ENCODE results near the gene SPTBN1.

SPTBN1 gene

DNA sequence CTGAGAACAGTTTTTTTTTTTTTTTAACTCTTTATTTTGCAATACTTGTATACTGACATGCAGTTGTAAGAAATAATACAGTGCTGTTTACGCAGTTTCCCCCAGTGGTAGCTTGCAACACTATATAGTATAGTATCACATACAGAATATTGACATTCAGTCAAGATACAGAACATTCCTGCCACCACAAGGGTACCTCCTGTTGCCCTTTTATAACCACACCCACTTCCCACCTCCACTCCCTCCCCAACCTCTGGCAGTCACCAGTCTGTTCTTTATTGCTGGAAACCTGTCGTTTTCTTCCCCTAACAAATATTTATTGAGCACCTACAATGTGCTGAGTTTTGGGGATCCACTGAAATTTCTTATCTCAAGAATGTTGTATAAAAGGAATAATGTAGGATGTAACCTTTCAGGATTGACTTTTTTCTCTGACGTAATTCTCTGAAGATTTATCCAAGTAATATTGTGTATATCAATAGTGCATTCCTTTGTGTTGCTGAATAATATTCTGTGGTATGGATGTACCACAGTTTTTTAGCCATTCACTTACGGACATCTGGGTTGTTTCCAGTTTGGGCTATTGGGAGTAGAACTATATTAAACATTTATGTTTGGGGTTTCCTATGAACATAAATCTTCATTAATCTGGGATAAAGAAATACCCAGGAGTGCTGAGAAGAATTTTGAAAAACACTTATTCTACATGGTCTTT lies 215.9 kb downstream of the SPTBN1 start:
- Histone ChIP-seq H3K4me1 (no peaks in the 10 kb centered on the region), H3K27me3 (ENCODE audit: low read depth) (no peaks in the 10 kb centered on the region), H3K36me3 (replicated peaks) (peaks cover 22% of the 10 kb centered on the region), H3K4me3 (no peak overlapping the region), H3K9me3 (no peaks in the 10 kb centered on the region)
- DNase-seq (ENCODE audit: low spot score in 2 of 2), result no peak
- in situ Hi-C loops (cut with MboI; ENCODE audit: low sequenced_read_pairs), result loop anchor here (25.0 kb wide), 2 partner anchors 515 to 560 kb away; partner anchors contain the start of gene ACYP2

DNA sequence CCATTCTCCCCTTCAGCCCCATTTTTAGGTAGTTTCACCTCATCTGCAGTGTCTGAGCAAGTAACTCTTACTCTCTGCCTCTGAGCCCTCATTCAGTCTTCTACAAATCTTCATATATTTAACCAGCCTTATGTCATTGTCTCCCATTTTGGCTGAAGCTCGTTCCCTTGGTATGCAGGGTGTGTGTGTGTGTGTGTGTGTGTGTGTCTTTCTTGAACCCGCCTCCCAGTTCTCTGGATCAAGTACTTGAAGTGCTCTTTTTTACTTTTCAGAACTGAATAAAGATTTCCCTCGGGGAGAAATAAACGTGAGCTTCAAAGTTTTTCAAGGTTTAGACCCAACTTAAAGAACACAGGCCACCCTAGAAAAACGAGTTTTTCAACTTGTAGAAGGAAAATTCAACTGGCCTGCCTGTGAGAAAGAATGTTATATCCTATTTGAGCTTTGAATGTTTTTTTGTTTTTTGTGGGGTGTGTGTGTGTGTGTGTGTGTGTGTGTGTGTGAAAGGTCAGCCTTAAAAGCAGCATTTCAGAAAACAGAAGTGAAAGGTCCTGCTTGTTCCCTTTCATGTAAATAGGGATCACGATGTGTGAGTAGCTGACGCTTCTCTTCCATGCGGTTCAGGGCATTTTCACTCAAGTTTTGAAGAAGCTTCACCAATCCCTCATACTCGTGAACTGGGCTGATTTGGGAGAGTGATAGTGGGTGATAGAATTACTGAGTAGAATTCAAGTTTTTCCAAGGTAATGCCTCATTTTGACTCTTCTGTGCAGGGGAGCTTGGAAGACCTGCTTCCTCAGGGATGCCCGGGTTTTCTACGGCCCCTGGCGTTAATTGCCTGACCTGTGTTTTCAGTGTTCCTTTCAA lies 216.7 kb downstream of the SPTBN1 start:
- no peaks in the 10 kb centered on the region for H3K4me1 ChIP-seq
- in situ Hi-C loops (cut with MboI; ENCODE audit: low sequenced_read_pairs), result loop anchor here (25.0 kb wide), 2 partner anchors 514 to 561 kb away; partner anchors contain the start of gene ACYP2

DNA sequence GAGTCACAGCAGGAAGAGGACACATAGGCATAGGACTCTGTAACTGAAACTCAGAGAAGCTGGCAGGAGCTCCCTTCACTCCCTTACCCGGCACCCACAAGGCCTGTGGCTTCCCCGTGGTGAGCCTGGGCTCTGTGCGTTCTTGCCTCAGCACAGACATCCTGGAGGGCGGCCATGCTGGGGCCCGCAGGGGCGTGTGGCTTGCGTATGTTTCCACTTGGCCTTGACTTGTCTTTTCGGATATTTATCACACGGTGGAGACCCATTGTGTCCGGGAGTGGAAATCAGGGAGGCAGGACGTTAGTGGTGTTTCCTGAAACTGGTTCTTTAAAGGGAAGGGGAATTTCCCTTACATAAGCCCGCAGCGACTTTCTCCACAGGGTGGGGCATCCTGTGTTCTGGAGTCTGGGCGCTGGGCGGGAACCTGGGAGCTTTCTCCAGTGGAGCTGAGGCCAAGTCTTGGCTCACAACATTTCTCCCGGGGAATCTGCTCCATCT lies 217.4 kb downstream of the SPTBN1 start:
- Histone ChIP-seq H3K27me3 (ENCODE audit: low read depth) (no peaks in the 10 kb centered on the region), H3K4me3 (no peak overlapping the region), H3K36me3 (replicated peaks) (peaks cover 9% of the 10 kb centered on the region), H3K4me1 (no peaks in the 10 kb centered on the region), H3K9me3 (no peaks in the 10 kb centered on the region)
- DNase-seq (ENCODE audit: low spot score in 2 of 2), result no peak
- in situ Hi-C loops (cut with MboI; ENCODE audit: low sequenced_read_pairs), result loop anchor here (25.0 kb wide), 2 partner anchors 514 to 561 kb away; partner anchors contain the start of gene ACYP2

More for the DNA sequence above, 216.7 kb downstream of the SPTBN1 start:
- DNase-seq (ENCODE audit: low spot score in 2 of 2), result no peak
- Histone ChIP-seq H3K27me3 (ENCODE audit: low read depth) (no peaks in the 10 kb centered on the region), H3K36me3 (replicated peaks) (peaks cover 15% of the 10 kb centered on the region), H3K4me3 (no peak overlapping the region), H3K9me3 (no peaks in the 10 kb centered on the region)

DNA sequence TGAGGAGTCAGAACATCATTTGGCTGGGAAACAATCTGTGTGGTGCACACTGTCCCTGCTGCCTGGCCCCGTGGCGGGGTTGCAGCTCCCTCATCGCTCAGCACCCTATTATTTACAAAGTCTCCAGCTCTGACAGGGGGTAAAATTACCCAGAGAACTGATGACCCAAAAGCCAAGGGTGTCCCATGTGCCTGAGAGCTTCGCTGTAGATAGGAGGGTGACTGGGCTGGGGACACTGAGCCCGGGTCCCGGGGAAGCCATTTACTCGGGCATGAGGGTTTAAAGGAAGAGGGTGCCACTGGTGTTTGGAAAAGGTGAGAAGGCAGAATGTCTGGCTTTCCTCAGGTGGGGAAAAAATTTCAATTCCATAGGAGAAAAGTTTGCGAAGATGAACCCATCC lies 219.2 kb downstream of the SPTBN1 start:
- DNase-seq (ENCODE audit: low spot score in 2 of 2), result no peak
- no peaks in the 10 kb centered on the region for H3K27me3 ChIP-seq (ENCODE audit: low read depth)
- H3K4me1 ChIP-seq, result no peaks in the 10 kb centered on the region
- H3K4me3 ChIP-seq, result no peak overlapping the region
- no peaks in the 10 kb centered on the region for H3K36me3 ChIP-seq (replicated peaks)
- H3K9me3 ChIP-seq, result no peaks in the 10 kb centered on the region
- in situ Hi-C loops (cut with MboI; ENCODE audit: low sequenced_read_pairs), result no loop called here

DNA sequence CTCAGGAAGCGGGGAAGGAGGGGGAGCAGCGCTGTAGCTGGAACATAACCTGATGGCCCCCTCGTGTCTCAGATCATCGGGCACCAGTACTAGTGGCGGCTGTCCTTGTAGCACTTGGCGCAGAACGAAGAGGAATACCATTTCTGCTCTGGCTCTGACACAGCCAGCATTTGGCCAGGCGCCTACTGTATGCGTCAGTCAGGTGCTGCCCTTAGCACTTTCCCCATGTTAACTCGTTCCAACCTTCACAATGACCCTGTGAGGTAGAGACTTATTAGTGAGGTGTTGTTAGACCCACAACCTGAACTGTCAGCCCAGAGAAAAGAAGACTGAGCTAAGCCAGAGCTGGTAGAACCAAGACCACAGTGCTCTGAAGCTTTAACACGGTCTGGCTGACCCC lies 219.6 kb downstream of the SPTBN1 start:
- no peaks in the 10 kb centered on the region for H3K4me1 ChIP-seq
- no peaks in the 10 kb centered on the region for H3K36me3 ChIP-seq (replicated peaks)
- H3K27me3 ChIP-seq (ENCODE audit: low read depth), result no peaks in the 10 kb centered on the region
- H3K4me3 ChIP-seq, result no peak overlapping the region
- H3K9me3 ChIP-seq, result no peaks in the 10 kb centered on the region
- in situ Hi-C loops (cut with MboI; ENCODE audit: low sequenced_read_pairs), result no loop called here
- no peak for DNase-seq (ENCODE audit: low spot score in 2 of 2)

DNA sequence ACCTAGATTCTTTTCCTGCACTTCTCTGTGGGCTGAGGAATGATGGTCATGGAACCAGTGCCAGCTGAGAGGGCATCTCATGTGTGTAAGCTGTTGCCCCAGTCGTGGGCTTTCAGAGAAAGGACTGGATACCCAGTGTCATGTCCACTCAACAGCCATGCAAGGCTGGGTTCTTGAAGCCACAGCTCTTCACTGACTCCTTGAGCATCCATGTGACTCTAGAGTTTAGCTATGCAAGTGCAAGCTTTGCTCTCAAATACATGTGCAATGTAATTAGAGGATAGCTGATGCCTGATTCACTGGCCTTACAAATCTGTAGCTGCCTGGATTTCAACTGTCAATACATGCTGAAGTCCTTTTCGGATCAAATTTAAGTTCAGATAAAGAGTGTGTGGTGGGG lies 220.5 kb downstream of the SPTBN1 start:
- H3K9me3 ChIP-seq, result no peaks in the 10 kb centered on the region
- DNase-seq (ENCODE audit: low spot score in 2 of 2), result no peak
- H3K36me3 ChIP-seq (replicated peaks), result no peaks in the 10 kb centered on the region
- in situ Hi-C loops (cut with MboI; ENCODE audit: low sequenced_read_pairs), result no loop called here
- H3K27me3 ChIP-seq (ENCODE audit: low read depth), result no peaks in the 10 kb centered on the region
- H3K4me3 ChIP-seq, result no peak overlapping the region
- H3K4me1 ChIP-seq, result no peaks in the 10 kb centered on the region

DNA sequence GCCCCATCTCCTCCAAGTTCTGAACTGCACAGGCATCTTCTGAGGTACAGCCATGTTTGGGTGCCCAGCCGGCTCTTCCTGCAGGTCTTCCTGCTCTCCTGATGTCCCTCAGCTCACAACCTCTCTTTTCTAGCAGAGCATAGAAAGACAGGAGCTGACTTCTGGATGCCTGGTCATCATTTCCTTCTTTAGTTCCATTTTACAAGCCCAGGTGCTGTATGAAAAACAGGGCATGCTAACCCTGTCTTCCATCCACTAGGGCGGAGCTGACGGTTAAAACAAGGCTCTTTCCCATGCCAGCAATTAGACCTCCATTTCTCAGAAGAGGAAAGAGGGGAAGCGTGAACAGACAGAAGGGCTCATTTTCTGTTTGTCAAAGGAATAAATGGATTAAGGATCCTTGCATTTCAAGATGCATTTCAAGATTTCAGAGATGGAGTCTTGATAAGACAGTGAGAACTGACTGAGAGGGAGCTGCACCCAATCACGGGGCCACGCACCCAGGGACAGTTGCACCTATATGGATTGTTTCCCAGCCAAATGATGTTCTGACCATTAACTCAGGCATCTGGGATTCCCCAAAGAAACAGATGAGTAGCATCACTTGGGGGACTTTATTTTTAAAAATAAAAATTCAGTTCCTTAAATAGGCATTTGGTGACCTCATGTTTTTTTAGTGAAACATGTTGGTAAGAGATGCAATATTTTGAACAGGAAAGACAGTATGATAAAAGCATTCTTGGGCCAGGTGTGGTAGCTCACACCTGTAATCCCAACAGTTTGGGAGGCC lies 221.5 kb downstream of the SPTBN1 start:
- Histone ChIP-seq H3K36me3 (replicated peaks) (no peaks in the 10 kb centered on the region), H3K4me3 (no peak overlapping the region), H3K9me3 (no peaks in the 10 kb centered on the region), H3K4me1 (no peaks in the 10 kb centered on the region), H3K27me3 (ENCODE audit: low read depth) (no peaks in the 10 kb centered on the region)
- in situ Hi-C loops (cut with MboI; ENCODE audit: low sequenced_read_pairs), result no loop called here
- DNase-seq (ENCODE audit: low spot score in 2 of 2), result no peak

DNA sequence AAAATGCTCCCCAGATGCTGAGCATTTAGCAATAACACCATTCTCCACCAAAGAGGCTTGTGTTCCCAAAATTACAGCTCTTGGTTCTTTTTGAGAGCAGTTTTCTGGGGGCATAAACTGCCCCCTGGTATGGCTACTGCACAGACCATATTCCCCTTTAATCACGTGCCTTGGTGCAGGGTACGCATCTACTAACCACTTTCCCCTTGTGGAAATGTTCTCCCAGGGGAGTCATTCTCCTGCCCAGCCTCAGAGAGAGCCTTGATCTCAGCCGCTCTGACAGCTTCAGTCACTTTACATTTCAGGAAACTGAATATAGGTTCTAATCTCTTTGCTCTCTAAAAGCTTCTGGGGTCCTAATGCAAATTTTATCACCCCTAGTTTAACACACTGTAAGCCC lies 222.6 kb downstream of the SPTBN1 start:
- Histone ChIP-seq H3K4me1 (no peaks in the 10 kb centered on the region), H3K4me3 (no peak overlapping the region), H3K36me3 (replicated peaks) (no peaks in the 10 kb centered on the region), H3K9me3 (no peaks in the 10 kb centered on the region), H3K27me3 (ENCODE audit: low read depth) (no peaks in the 10 kb centered on the region)
- no peak for DNase-seq (ENCODE audit: low spot score in 2 of 2)
- in situ Hi-C loops (cut with MboI; ENCODE audit: low sequenced_read_pairs), result no loop called here

DNA sequence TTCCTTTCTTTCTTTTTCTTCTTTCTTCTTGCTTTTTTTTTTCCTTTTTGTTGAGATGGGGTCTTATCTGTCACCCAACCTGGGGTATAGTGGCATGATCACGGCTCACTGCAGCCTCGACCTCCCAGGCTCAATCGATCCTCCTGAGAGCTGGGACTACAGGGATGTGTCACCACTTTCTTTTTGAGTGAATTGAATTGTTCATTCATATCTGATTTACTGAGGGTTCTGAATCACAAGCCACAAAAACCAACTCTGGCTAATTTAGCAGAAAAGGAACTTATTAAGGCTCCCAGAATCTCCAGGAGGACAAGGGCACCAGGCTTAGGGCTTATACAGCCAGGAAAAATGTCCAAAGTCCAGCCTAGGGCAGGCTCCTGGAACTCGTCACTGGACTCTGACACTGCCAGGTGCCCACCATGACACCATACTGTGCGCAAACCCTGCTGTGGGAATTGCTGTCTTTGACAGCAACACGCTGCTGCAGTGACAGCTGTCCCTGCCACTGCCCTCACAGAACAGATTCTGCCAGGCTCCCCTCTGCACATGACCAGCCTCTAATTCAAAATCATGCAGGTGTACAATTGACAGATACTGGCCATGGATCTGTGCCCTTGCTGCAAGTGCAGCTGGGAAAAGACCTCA lies 224.4 kb downstream of the SPTBN1 start:
- H3K36me3 ChIP-seq (replicated peaks), result no peaks in the 10 kb centered on the region
- no peaks in the 10 kb centered on the region for H3K27me3 ChIP-seq (ENCODE audit: low read depth)
- H3K9me3 ChIP-seq, result no peaks in the 10 kb centered on the region
- in situ Hi-C loops (cut with MboI; ENCODE audit: low sequenced_read_pairs), result no loop called here
- H3K4me3 ChIP-seq, result no peak overlapping the region
- no peak for DNase-seq (ENCODE audit: low spot score in 2 of 2)
- H3K4me1 ChIP-seq, result no peaks in the 10 kb centered on the region

DNA sequence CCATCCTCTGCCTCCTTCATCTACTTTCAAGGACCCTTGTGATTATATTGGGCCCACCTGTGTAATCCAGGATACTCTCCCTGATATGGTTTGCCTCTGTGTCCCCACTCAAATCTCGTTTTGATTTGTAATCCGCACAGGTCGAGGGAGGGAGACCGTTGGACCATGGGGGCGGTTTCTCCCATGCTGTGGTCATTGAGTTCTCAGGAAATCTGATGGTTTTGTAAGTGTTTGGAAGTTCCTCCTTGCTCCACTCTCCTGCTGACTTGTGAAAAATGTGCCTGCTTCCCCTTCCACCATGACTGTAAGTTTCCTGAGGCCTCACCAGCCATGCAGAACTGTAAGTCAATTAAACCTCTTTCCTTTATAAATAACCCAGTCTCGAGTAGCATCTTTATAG lies 225.3 kb downstream of the SPTBN1 start:
- Histone ChIP-seq H3K4me1 (no peaks in the 10 kb centered on the region), H3K36me3 (replicated peaks) (no peaks in the 10 kb centered on the region), H3K27me3 (ENCODE audit: low read depth) (no peaks in the 10 kb centered on the region), H3K9me3 (no peaks in the 10 kb centered on the region), H3K4me3 (no peak overlapping the region)
- DNase-seq (ENCODE audit: low spot score in 2 of 2), result no peak
- in situ Hi-C loops (cut with MboI; ENCODE audit: low sequenced_read_pairs), result no loop called here

DNA sequence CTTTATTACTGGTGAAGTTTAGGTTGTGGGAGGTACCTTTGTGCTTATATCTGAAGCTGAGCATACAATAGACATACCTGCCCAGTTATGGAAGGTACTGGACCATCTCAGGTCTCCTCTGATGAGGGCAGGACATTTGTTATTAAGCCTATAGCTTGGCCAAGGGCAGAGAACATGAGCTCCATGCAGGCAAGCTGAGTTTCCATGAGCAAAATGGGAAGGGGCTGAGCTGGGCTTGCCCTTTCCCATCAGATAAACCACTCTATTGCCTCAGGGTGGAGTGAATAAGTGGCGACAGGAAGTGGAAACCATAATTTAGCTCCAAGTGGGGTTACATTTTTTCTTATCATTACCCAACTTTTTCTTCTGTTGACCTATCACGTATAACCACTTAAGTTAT lies 227.5 kb downstream of the SPTBN1 start:
- DNase-seq (ENCODE audit: low spot score in 2 of 2), result no peak
- in situ Hi-C loops (cut with MboI; ENCODE audit: low sequenced_read_pairs), result no loop called here
- Histone ChIP-seq H3K4me3 (no peak overlapping the region), H3K36me3 (replicated peaks) (no peaks in the 10 kb centered on the region), H3K4me1 (no peaks in the 10 kb centered on the region), H3K9me3 (no peaks in the 10 kb centered on the region), H3K27me3 (ENCODE audit: low read depth) (no peaks in the 10 kb centered on the region)

DNA sequence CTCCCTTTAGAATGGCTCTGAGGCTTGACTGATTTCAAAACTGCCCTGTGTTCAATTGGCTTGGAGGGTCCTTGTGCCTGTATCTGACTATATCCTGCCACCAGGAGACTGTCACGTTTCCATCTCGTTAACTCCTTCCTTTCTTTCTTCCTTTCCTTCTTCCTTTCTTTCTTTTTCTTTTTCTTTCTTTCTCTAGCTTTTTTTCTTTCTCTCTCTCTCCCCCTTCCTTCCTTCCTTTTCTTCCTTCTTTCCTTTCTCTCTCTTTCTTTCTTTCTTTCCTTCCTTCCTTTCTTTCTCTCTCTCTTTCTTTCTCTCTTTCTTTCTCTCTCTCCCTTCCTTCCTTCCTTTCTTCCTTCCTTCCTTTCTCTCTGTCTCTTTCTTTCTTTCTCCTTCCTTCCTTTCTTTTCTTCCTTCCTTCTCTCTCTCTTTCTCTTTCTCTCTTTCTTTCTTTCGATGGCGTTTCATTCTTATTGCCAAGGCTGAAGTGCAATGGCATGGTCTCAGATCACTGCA lies 229.2 kb downstream of the SPTBN1 start:
- Histone ChIP-seq H3K4me3 (no peak overlapping the region), H3K9me3 (no peaks in the 10 kb centered on the region), H3K4me1 (no peaks in the 10 kb centered on the region), H3K36me3 (replicated peaks) (no peaks in the 10 kb centered on the region), H3K27me3 (ENCODE audit: low read depth) (no peaks in the 10 kb centered on the region)
- in situ Hi-C loops (cut with MboI; ENCODE audit: low sequenced_read_pairs), result no loop called here
- DNase-seq (ENCODE audit: low spot score in 2 of 2), result no peak

DNA sequence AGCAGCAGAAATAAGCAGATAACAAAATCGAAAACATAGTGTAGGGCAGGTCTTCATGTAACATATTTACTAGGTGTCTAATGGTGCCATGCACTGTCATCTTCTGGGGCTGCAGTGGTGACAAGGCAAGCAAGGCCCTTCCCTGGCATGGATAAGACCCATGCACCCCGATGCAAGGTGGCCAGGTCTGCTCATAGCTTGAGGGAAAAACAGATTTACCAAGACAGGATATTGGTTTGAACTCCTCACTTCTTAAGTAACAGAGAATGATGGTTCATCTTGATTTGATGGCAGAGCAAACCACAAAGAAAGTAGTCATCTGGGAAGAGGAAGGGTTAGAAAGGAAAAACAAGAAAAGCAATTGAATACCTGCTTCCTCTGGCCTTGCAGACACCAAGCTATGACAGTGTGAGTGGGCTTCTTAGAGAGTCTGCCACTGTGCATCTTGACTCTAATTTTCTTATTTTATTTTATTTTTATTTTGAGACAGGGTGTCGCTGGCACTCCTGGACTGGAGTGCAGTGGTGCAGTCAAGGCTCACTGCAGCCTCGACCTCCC lies 231.5 kb downstream of the SPTBN1 start:
- Histone ChIP-seq H3K9me3 (no peaks in the 10 kb centered on the region), H3K4me3 (no peak overlapping the region), H3K4me1 (no peaks in the 10 kb centered on the region), H3K27me3 (ENCODE audit: low read depth) (no peaks in the 10 kb centered on the region), H3K36me3 (replicated peaks) (no peaks in the 10 kb centered on the region)
- in situ Hi-C loops (cut with MboI; ENCODE audit: low sequenced_read_pairs), result no loop called here
- no peak for DNase-seq (ENCODE audit: low spot score in 2 of 2)

Data from HAP-1 (cell line).